OCI-LY1 (cell line): ENCODE results near the gene CST9L.

Experiments used
- H2AFZ ChIP-seq: fragments of 200-600 bp; sonication (generic), shearing (Covaris generic); 2 replicates; pipeline ENCODE4 v1.6.0; 2014; ENCODE audit warnings: antibody characterized with exemption, mild to moderate bottlenecking, low read length
- H3F3A ChIP-seq: fragments of 200-600 bp; sonication (generic), shearing (Covaris generic); 2 replicates; pipeline ENCODE4 v1.6.0; 2014; ENCODE audit warnings: mild to moderate bottlenecking, antibody characterized with exemption, low read length, moderate library complexity; ENCODE audit not compliant: insufficient read depth
- H3K27ac ChIP-seq: fragments of 200-600 bp; sonication (generic); 2 replicates; pipeline ENCODE4 v1.5.1; 2014; ENCODE audit warnings: low read length, mixed run types, mild to moderate bottlenecking, low read depth; ENCODE audit not compliant: poor library complexity, severe bottlenecking
- H3K27me3 ChIP-seq: fragments of 200-600 bp; sonication (generic); 2 replicates; pipeline ENCODE4 v1.6.0; 2014; ENCODE audit warnings: antibody characterized with exemption, mild to moderate bottlenecking, low read length, moderate library complexity; ENCODE audit not compliant: insufficient read depth
- H3K36me3 ChIP-seq: fragments of 200-600 bp; sonication (generic); 2 replicates; pipeline ENCODE4 v1.6.1; 2014; ENCODE audit warnings: mild to moderate bottlenecking, antibody characterized with exemption, low read length, moderate library complexity, mixed read lengths; ENCODE audit not compliant: insufficient read depth
- H3K4me1 ChIP-seq: fragments of 200-600 bp; sonication (generic); 2 replicates; pipeline ENCODE4 v1.5.1; 2014; ENCODE audit warnings: mild to moderate bottlenecking, low read length, moderate library complexity; ENCODE audit not compliant: insufficient read depth, severe bottlenecking
- H3K4me2 ChIP-seq: fragments of 200-600 bp; sonication (generic), shearing (Covaris generic); 2 replicates; pipeline ENCODE4 v1.6.1; 2014; ENCODE audit warnings: low read length
- H3K4me3 ChIP-seq: fragments of 200-600 bp; sonication (generic); 2 replicates; pipeline ENCODE4 v1.5.1; 2014; ENCODE audit warnings: low read length, low read depth, mild to moderate bottlenecking, mixed read lengths; ENCODE audit not compliant: poor library complexity, severe bottlenecking
- H3K79me2 ChIP-seq: fragments of 200-600 bp; shearing (Covaris generic); 2 replicates; pipeline ENCODE4 v1.6.1; 2016; ENCODE audit warnings: mixed run types, low read length, mixed read lengths; ENCODE audit not compliant: insufficient read depth
- H3K9ac ChIP-seq: fragments of 200-600 bp; sonication (generic), shearing (Covaris generic); 2 replicates; pipeline ENCODE4 v1.6.1; 2014; ENCODE audit warnings: mild to moderate bottlenecking, low read length, mixed read lengths
- H3K9me2 ChIP-seq: fragments of 200-600 bp; sonication (generic), shearing (Covaris generic); 2 replicates; pipeline ENCODE4 v1.6.1; 2014; ENCODE audit warnings: low read depth, mild to moderate bottlenecking, low read length, mixed read lengths
- H3K9me3 ChIP-seq: fragments of 200-600 bp; shearing (Covaris generic); 2 replicates; pipeline ENCODE4 v1.6.1; 2014; ENCODE audit warnings: low read length, mixed read lengths
- H4K20me1 ChIP-seq: fragments of 200-600 bp; sonication (generic), shearing (Covaris generic); 2 replicates; pipeline ENCODE4 v1.6.0; 2016; ENCODE audit warnings: mild to moderate bottlenecking, low read length; ENCODE audit not compliant: insufficient read depth
- CTCF ChIP-seq: fragments of 200-600 bp; sonication (generic), shearing (Covaris generic); IDR thresholded peaks from 2 replicates; pipeline ENCODE4 v1.5.1; 2017; ENCODE audit warnings: mild to moderate bottlenecking, antibody characterized with exemption, low read length, moderate library complexity, mixed read lengths
- EZH2 ChIP-seq: fragments of 200-600 bp; sonication (generic), shearing (Covaris generic); IDR thresholded peaks from 2 replicates; pipeline ENCODE4 v1.8.0; 2017; ENCODE audit warnings: borderline replicate concordance, mixed run types, mild to moderate bottlenecking, antibody characterized with exemption, low read length, moderate library complexity, mixed read lengths

The CST9L gene

GRCh38 chr20:23565503-23566045, 2.7 kb downstream of the CST9L start:
- no peak overlapping the region for H3K9ac ChIP-seq
- H3K27ac ChIP-seq: no peak overlapping the region

GRCh38 chr20:23564927-23565326, 3.4 kb downstream of the CST9L start:
- H3K4me1 ChIP-seq: no peaks in the 10 kb centered on the region
- no peak overlapping the region for H3K4me2 ChIP-seq
- no peaks in the 10 kb centered on the region for H4K20me1 ChIP-seq
- H3K27me3 ChIP-seq: no peaks in the 10 kb centered on the region
- H3K9ac ChIP-seq: no peak overlapping the region
- TF ChIP-seq EZH2 (no peak), CTCF (no peak)
- H3K9me3 ChIP-seq: no peaks in the 10 kb centered on the region
- no peak overlapping the region for H3K27ac ChIP-seq
- H3K9me2 ChIP-seq: no peaks in the 10 kb centered on the region
- H3K79me2 ChIP-seq: no peaks in the 10 kb centered on the region
- H3F3A ChIP-seq: no peaks in the 10 kb centered on the region
- no peak overlapping the region for H3K4me3 ChIP-seq
- no peaks in the 10 kb centered on the region for H3K36me3 ChIP-seq
- H2AFZ ChIP-seq: no peak overlapping the region

More at GRCh38 chr20:23565503-23566045, 2.7 kb downstream of the CST9L start:
- 0 out of 2 replicates have a peak, but pooled peaks cover under 1% of the 10 kb centered on the region for H3K27me3 ChIP-seq
- H2AFZ ChIP-seq: no peak overlapping the region
- H3K79me2 ChIP-seq: no peaks in the 10 kb centered on the region
- H3K4me2 ChIP-seq: no peak overlapping the region
- H3K9me2 ChIP-seq: no peaks in the 10 kb centered on the region
- no peaks in the 10 kb centered on the region for H3F3A ChIP-seq
- H4K20me1 ChIP-seq: no peaks in the 10 kb centered on the region
- no peak overlapping the region for H3K4me3 ChIP-seq
- no peaks in the 10 kb centered on the region for H3K9me3 ChIP-seq
- H3K4me1 ChIP-seq: no peaks in the 10 kb centered on the region
- H3K36me3 ChIP-seq: no peaks in the 10 kb centered on the region
- no peak for TF ChIP-seq CTCF
- no peak for TF ChIP-seq EZH2

GRCh38 chr20:23562721-23563342, 5.5 kb downstream of the CST9L start:
- H3K27me3 ChIP-seq: no peaks in the 10 kb centered on the region
- H3K4me3 ChIP-seq: no peak overlapping the region
- no peaks in the 10 kb centered on the region for H3F3A ChIP-seq
- no peaks in the 10 kb centered on the region for H3K36me3 ChIP-seq
- no peak overlapping the region for H2AFZ ChIP-seq
- no peak overlapping the region for H3K9ac ChIP-seq
- H4K20me1 ChIP-seq: no peaks in the 10 kb centered on the region
- no peaks in the 10 kb centered on the region for H3K9me2 ChIP-seq
- no peaks in the 10 kb centered on the region for H3K79me2 ChIP-seq
- TF ChIP-seq CTCF (no peak), EZH2 (no peak)
- no peaks in the 10 kb centered on the region for H3K4me1 ChIP-seq
- no peak overlapping the region for H3K27ac ChIP-seq
- no peak overlapping the region for H3K4me2 ChIP-seq
- no peaks in the 10 kb centered on the region for H3K9me3 ChIP-seq
